Lower lobe of right lung (tissue), 2 donors: Measurements from ENCODE around the gene CCDC88B. TPM values are rescaled to one million over a fixed set of nuclear protein-coding genes. Genes with fewer than 3 reads are reported as not detected.

ENCODE experiments used
- ATAC-seq, 2 donors: fragments of 200-7000 bp; cut with Tn5 transposase; one replicate each; pipeline ENCODE4 v1.9.1; 2020 to 2022; ENCODE audit warnings: mild to moderate bottlenecking in 2 of 2, moderate library complexity in 2 of 2
- DNase-seq: peaks from one replicate; pipeline ENCODE4 v3.0.0-alpha.2; 2020
- H3K27ac ChIP-seq: fragments of 200-600 bp; one replicate; pipeline ENCODE4 v1.8.0; 2022
- H3K27me3 ChIP-seq: fragments of 200-600 bp; one replicate; pipeline ENCODE4 v1.8.0; 2022; ENCODE audit warnings: low read depth
- H3K36me3 ChIP-seq: fragments of 200-600 bp; one replicate; pipeline ENCODE4 v1.8.0; 2022; ENCODE audit warnings: mild to moderate bottlenecking
- H3K4me1 ChIP-seq: fragments of 200-600 bp; one replicate; pipeline ENCODE4 v1.8.0; 2022
- H3K4me3 ChIP-seq: fragments of 200-600 bp; one replicate; pipeline ENCODE4 v1.8.0; 2022; ENCODE audit warnings: mild to moderate bottlenecking
- H3K9me3 ChIP-seq: fragments of 200-600 bp; one replicate; pipeline ENCODE4 v1.8.0; 2022
- intact Hi-C: fragments of 100-400 bp; cut with DNase I; formaldehyde crosslinking; loops from one replicate; pipeline ENCODE4 v1.11.0; 2022
- total RNA-seq: library from RNA; stranded (reverse); fragmentation: NEBNext Ultra II Directional; extraction: Animal tissue kit (Norgen Biotek cat#: 25700); gene quantifications from one replicate; pipeline ENCODE4 v1.2.1, GENCODE V29; 2021
- TF ChIP-seq, protein P1 (sequence below): fragments of 200-600 bp; IDR thresholded peaks from one replicate; pipeline ENCODE4 v1.8.0; 2022; ENCODE audit warnings: antibody characterized with exemption, mild to moderate bottlenecking
- donor health status: DM: no; HTN: yes; CAD: no; lungs with severe emphysema.

The CCDC88B gene
- total RNA-seq, 1 donor from 2014 or later = 40.0 TPM

DNA sequence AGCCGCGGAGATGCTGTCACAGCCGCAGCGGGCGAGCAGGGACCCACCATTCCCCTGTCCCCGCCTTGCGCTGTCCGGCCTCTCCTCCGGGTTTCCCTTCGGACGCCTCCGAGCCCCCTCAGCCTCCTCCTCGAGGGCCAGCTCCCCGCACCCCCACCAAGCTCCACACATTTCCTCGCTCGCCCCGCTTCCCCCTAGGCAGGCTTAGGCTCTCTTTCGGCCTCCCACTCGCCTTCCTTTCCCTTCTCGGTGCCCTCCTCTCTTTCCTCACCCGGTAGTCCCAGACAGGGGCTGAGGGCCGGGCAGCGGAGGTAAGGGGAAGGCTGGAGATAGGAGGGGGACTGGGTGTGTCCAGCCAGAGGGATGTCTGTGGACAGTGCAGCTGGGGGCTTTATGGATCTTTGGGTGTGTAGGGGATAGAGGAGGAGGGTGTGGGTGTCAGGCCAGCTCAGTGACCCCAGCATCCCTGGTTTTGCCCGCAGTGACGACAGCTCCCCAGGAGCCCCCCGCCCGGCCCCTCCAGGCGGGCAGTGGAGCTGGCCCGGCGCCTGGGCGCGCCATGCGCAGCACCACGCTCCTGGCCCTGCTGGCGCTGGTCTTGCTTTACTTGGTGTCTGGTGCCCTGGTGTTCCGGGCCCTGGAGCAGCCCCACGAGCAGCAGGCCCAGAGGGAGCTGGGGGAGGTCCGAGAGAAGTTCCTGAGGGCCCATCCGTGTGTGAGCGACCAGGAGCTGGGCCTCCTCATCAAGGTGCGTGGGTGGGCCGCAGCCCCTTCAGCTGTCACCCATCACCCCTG is 47.3 kb upstream of the CCDC88B start:
- no peaks in the 10 kb centered on the region for H3K36me3 ChIP-seq
- H3K4me1 ChIP-seq = peaks cover 18% of the 10 kb centered on the region
- no peaks in the 10 kb centered on the region for H3K9me3 ChIP-seq
- H3K4me3 ChIP-seq = peak overlapping the region; percentile 44
- peaks cover 74% of the 10 kb centered on the region for H3K27me3 ChIP-seq
- no peak for ATAC-seq
- TF ChIP-seq, protein P1, sequence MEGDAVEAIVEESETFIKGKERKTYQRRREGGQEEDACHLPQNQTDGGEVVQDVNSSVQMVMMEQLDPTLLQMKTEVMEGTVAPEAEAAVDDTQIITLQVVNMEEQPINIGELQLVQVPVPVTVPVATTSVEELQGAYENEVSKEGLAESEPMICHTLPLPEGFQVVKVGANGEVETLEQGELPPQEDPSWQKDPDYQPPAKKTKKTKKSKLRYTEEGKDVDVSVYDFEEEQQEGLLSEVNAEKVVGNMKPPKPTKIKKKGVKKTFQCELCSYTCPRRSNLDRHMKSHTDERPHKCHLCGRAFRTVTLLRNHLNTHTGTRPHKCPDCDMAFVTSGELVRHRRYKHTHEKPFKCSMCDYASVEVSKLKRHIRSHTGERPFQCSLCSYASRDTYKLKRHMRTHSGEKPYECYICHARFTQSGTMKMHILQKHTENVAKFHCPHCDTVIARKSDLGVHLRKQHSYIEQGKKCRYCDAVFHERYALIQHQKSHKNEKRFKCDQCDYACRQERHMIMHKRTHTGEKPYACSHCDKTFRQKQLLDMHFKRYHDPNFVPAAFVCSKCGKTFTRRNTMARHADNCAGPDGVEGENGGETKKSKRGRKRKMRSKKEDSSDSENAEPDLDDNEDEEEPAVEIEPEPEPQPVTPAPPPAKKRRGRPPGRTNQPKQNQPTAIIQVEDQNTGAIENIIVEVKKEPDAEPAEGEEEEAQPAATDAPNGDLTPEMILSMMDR = no peak
- no peak overlapping the region for H3K27ac ChIP-seq
- intact Hi-C loops = no loop called here
- no peak for DNase-seq

DNA sequence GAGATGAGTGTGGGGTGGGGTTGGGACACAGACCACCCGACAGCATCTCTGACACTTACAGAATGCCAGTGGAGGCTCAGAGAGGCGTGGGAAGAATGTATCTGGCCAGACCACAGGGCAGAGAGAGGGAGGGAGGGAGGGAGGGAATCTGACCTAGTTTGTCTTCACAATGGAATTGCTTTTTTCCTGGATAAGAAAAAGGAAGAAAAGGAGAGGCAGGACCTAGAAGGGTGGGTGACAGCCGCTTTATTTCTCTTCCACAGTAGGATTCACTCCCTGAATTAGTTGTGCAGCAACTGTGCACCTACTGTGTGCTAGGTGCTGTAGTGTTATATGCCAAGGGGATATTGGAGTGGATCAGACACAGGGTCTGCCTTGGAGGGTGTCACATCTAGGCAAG is 45.2 kb upstream of the CCDC88B start:
- TF ChIP-seq, protein P1 = no peak
- DNase-seq (no peak), ATAC-seq (no peak)
- Histone ChIP-seq H3K9me3 (no peaks in the 10 kb centered on the region), H3K27ac (no peak overlapping the region), H3K36me3 (no peaks in the 10 kb centered on the region), H3K27me3 (peaks cover 95% of the 10 kb centered on the region), H3K4me1 (peaks cover 29% of the 10 kb centered on the region), H3K4me3 (no peak overlapping the region)
- intact Hi-C loops = no loop called here

DNA sequence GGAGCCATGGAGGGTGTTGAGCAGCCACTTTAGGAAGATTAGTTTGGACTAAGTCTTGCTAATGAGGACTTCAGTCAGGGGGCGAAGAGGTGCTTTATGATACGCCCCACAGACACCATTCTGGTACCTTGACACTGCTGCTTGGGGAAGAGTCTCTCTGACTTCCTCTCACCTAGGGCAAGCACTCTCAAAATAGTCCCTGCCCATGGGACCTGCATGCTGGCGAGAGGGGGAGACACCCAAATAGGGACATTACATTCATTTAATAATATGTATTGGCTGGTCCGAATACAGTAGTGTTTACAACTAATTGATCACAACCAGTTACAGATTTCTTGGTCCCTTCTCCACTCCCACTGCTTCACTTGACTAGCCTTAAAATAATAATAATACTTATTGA is 44.2 kb upstream of the CCDC88B start:
- DNase-seq = no peak
- Histone ChIP-seq H3K27ac (no peak overlapping the region), H3K4me1 (peaks cover 38% of the 10 kb centered on the region), H3K9me3 (no peaks in the 10 kb centered on the region), H3K4me3 (no peak overlapping the region), H3K36me3 (no peaks in the 10 kb centered on the region), H3K27me3 (peaks cover 100% of the 10 kb centered on the region)
- intact Hi-C loops = no loop called here
- no peak for ATAC-seq
- TF ChIP-seq, protein P1 = no peak

DNA sequence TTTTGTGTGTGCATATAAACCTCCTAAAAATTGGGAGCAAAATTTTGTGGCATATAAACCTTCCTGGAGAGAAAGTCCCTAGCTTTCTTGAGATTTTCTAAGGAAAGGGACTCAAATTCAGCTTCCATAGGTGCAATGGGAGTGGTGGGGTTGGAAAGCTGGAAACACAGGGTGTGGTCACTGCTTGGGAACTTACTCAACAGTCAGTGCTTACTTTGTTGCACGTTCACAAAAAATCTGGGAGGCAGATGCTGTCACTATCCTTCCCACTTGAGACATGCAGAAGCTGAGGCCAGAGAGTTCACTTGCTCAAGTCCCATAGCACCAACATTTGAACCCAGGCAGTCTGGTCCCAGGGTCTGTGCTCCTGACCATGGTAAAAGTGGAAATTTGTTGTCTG is 43.8 kb upstream of the CCDC88B start:
- TF ChIP-seq, protein P1 = no peak
- peaks cover 39% of the 10 kb centered on the region for H3K4me1 ChIP-seq
- peaks cover 97% of the 10 kb centered on the region for H3K27me3 ChIP-seq
- H3K9me3 ChIP-seq = no peaks in the 10 kb centered on the region
- intact Hi-C loops = no loop called here
- H3K36me3 ChIP-seq = no peaks in the 10 kb centered on the region
- no peak for DNase-seq
- H3K4me3 ChIP-seq = no peak overlapping the region
- ATAC-seq = no peak
- no peak overlapping the region for H3K27ac ChIP-seq

DNA sequence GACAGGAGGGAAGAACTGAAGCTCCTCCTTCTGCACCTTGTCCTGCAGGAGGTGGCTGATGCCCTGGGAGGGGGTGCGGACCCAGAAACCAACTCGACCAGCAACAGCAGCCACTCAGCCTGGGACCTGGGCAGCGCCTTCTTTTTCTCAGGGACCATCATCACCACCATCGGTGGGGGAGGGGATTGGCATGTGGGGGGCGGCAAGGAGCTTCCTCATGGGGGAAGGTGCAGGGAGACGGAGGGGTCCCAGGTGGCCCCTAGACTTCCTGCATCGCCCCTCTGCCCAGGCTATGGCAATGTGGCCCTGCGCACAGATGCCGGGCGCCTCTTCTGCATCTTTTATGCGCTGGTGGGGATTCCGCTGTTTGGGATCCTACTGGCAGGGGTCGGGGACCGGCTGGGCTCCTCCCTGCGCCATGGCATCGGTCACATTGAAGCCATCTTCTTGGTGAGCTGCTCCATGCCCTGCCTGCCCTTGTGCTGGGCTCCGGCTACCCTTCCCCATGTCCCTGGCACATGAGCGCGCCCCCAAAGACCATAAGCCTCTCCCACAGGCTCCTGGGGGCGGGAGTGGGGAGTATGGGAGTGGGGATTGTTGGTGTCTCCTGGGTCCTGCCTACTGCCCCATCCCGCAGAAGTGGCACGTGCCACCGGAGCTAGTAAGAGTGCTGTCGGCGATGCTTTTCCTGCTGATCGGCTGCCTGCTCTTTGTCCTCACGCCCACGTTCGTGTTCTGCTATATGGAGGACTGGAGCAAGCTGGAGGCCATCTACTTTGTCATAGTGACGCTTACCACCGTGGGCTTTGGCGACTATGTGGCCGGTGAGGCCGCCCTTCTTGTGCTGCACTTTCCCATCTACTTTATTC is 42.9 kb upstream of the CCDC88B start:
- TF ChIP-seq, protein P1 = no peak
- H3K4me3 ChIP-seq = no peak overlapping the region
- no peak overlapping the region for H3K27ac ChIP-seq
- H3K27me3 ChIP-seq = peaks cover 88% of the 10 kb centered on the region
- H3K36me3 ChIP-seq = no peaks in the 10 kb centered on the region
- intact Hi-C loops = no loop called here
- no peak for ATAC-seq
- H3K9me3 ChIP-seq = no peaks in the 10 kb centered on the region
- no peak for DNase-seq
- H3K4me1 ChIP-seq = peaks cover 33% of the 10 kb centered on the region
